ENCODE data around the gene FRAS1. TPM values are rescaled to one million over a fixed set of nuclear protein-coding genes. Genes with fewer than 3 reads are reported as not detected.
"Not testable (repeated sequence)": the region's sequence is repeated elsewhere in the genome, so short reads cannot be mapped to it uniquely, and the experiment has no call there.

The FRAS1 gene
- polyA plus RNA-seq, 4 donors = 72.9 to 81.1 (median 76.3) TPM

DNA sequence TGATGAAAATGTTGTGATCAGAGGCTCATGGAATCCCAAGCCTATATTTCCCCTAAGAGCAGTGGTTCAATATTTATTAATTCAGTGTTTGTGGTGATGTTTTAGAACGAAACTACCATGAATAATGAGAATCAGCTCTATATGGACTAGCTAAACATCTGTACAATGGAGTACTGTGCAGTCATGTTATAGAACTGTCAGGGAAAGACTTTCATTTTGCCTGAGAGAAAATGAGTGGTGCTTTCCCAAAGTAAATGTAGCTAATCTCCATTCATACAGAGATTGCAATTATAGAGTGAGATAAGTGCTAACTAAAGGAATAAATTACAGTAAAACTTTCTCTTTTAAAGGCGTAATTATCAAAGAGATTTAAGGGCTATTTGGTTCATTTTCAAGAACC is 147.1 kb downstream of the FRAS1 start:
- DNase-seq (ENCODE audit: low read depth in 4 of 4, low spot score in 3 of 4) = no peak

DNA sequence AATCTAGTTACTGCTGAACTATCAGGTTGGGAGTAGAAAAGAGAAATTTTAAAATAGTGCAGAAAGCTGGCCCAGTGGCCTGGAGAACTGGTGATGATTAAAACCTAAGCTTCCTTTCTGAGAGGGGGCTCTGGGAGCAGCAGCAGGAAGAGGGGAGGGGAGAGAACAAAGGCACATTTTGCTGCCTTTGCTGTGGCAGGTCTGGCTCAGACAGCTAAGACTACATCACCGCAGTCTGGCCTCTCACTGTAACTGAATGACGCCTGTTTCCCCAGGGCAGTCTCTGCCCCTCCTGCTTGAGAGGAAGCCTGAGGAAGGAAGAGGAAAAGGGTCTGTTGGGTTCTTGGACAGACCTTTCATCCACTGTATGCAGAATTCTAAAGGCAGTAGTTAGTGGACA is 148.5 kb downstream of the FRAS1 start:
- DNase-seq (ENCODE audit: low read depth in 4 of 4, low spot score in 3 of 4) = no peak

DNA sequence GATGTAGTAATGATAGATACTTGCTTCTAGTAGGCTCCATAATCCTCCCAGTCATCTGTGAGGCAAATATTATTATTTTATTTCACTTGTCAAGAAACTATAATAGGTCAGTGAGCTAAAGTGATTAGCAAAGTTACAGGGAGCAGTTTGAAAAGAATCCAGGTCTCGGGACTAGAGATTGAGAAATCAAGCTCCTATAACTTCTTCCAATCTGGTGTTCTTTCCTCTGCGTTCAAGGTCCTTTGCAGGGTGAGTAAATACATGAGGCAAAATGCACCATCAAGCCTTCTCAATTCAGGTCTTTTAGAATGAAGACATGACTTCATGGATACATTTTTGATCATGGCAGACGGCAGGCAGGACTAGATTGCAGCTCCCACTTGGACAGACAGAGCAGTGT is 150.4 kb downstream of the FRAS1 start:
- DNase-seq (ENCODE audit: low read depth in 4 of 4, low spot score in 3 of 4) = no peak

DNA sequence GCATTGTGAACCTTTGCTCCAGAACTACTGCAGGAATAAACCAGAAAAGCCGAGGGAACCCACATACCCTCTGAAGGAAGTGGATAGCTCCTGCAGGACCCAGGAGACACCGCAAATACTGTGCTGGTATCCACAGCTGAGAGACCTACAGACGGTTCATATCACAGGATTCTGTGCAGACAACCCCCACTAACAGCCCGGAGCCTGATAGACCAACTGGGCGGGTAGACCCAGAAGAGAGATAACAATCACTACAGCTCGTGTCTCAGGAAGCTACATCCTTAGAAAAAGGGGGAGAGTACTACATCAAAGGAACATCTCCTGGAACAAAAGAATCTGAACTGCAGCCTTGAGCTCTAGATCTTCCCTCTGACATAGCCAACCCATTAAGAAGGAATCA is 150.8 kb downstream of the FRAS1 start:
- DNase-seq (ENCODE audit: low read depth in 4 of 4, low spot score in 3 of 4) = no peak

DNA sequence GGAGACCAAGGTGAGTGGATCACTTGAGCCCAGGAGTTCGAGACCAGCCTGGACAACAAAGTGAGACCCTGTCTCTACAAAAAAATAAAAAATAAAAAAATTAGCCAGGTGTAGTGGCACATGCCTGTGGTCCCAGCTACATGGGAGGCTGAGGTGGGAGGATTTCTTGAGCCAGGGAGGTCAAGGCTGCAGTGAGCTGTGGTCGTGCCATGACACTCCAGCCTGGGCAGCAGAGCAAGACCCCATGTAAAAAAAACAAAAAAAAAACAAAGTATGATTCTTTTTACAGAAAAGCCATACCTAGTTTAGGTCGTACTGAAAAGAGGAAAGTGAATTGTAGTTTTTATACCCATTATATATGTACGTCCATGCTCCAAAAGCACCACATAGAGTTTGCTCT is 151.8 kb downstream of the FRAS1 start:
- not testable (repeated sequence) for DNase-seq (ENCODE audit: low read depth in 4 of 4, low spot score in 3 of 4)

DNA sequence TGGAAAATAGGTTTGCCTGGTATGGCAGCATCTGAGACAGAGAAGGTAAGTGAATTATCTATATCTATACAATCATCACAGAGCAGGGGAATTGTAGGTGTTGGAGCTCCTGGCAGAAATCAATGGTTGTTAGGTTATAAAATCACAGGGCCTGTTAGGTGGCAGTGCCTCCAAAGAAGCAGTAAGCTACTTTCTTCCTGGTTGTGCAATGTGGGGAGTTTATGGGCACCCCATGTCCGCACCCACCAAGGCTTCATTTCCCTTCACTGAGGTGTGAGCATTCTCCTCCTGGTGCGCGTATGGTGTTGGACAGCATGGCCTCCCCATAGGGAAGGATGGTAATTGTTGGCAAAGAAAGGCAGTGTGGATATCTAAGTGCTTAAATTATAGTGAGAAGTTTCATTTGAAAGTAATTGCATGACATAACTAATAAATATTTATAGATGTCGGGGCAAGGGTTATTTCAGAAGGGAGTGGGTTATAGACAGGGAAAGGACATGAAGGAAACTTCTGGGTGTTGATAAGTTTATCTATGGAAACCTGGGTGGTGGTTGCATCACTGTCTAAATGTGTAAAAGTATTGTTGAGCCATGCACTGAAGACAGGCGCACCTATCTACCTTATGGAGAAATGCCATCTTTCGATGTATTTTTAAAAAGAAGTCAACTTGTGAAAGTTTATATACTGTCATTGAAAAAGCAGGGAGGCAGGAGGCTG is 153.7 kb downstream of the FRAS1 start:
- DNase-seq (ENCODE audit: low read depth in 4 of 4, low spot score in 3 of 4) = no peak

DNA sequence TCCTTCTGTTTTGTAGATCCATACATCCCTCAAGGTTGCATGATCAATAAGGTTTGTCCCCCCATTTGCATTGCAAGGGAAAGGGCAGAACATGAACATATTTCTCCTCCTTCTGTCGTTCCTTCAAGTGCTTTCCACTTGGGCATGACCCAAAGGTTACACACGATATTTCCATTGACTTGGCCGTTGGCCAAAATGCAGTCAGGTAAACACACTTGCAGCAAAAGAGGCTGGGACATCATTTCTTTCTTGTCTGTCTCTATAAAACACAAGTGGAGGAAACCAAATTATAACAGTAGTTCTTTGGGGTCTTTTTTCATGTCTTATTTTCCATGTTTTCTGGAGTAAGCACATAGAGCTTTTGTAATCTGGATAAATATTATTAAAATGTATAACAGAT is 156.1 kb downstream of the FRAS1 start:
- no peak for DNase-seq (ENCODE audit: low read depth in 4 of 4, low spot score in 3 of 4)

DNA sequence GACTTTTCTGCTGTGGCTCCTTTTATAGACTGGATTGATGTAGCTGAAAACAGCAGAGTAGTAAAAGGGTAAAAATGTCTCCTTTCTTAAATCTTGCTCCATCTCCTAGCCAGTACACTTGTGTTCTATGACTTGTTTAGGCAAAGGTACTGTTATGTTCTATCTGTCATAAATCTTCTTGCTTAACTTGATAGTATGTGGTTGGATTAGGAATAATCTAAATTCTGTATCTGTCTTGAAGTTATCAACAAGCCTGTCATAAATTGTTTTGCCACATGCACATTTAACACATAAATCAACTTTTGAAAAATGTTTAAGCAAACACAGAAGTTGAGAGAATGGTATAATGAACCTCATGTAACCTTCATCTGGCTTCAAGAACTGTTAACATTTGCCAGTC is 157.0 kb downstream of the FRAS1 start:
- DNase-seq (ENCODE audit: low read depth in 4 of 4, low spot score in 3 of 4) = no peak

DNA sequence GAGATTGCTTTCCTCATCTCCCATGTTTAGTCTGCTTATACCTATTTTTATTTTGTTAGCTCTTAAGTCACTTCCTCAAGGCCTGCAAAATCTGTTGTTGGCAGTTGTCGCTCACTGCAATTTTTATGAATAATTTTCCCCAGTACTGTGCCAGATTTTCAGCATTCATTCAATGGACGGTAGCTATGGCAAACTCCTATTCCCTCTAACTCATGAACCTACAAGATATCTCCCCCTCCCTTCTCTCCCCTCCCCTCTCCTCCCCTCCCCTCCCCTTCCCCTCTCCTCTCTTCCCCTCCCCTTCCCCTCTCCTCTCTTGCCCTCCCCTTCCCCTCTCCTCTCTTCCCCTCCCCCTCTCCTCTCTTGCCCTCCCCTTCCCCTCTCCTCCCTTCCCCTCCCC is 160.4 kb downstream of the FRAS1 start:
- no peak for DNase-seq (ENCODE audit: low read depth in 4 of 4, low spot score in 3 of 4)

DNA sequence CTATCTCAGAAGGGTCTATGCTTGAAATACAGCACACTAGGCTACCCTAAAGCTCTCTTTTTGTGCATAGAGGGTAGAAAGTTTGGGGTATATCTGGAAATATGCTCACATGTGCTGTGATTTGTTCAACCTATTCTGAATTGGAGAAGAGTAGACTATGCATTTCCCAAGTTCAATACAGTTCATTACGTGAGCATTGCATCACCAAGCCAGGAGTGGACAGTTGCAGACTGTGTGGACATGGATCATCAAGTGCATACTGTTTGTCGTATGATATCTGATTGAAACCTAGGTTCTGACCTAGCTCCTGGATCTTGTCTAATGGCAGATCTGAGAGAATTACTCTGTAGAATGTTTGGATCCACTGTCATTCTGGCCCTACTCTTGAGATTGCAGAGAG is 161.1 kb downstream of the FRAS1 start:
- DNase-seq (ENCODE audit: low read depth in 4 of 4, low spot score in 3 of 4) = no peak

DNA sequence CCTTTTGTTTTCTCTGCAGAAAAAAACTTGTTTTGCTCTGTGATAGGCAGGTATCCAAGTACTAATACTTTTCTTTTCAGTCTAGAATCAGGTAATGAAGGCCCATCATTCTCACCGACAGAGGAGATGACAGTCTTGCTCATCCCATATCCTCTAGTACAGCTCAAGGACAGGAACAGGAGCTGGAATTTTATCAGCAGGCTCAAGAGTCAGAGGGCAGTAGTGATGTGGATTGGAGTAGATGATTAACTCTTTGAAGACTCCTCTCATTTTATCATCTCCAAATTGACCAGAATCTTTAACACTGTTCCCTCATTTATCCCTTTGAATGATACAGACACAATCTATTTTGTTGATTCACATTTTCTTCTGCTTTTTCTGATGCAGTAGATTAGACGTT is 162.7 kb downstream of the FRAS1 start:
- no peak for DNase-seq (ENCODE audit: low read depth in 4 of 4, low spot score in 3 of 4)

DNA sequence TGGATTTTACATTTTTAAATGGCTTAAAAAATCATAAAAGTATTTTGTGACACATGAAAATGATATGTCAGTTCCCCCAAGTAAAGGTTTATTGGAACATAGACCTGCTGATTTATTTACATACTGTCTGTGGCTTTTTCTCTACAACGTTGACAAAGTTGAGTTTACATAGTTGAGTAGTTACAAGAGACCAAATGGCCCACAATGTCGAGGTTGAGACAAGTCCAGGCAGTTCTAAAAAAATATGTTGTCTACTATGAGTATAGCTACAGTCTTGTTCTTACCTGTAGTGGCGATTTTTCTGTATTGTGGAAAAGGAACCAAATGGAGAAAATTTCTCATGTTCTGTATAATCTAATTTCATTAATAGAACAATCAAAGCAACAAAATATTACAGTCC is 163.2 kb downstream of the FRAS1 start:
- no peak for DNase-seq (ENCODE audit: low read depth in 4 of 4, low spot score in 3 of 4)

DNA sequence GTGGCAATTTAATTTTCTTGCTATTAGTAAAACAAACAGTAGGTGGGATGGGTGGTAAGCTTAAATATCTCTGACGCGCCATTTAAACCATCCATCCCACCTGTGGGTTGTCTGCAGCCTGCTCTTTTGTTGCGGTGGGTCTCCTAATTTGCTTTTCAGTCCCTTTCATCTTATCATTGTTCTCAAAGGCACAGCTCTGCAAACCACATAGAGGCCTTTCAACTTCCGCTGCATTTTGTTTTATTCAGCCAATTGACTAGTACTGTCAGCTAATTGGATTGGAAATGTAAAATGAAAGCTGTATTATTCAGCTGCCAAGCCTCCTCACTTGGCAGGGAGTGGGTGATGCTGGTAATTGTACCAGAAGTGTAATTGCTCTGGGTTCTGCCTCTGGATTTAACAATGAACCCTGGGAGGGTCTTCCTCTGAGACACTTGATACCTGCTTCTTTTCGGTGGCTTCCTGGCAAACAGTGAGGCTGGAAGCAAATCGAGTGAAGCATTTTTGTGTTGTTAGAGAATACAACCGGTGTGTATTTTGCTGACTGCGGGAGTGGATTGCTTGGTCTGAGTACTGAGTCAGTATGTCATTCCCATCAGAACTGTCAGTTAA is 165.6 kb downstream of the FRAS1 start:
- DNase-seq (ENCODE audit: low read depth in 4 of 4, low spot score in 3 of 4) = no peak

DNA sequence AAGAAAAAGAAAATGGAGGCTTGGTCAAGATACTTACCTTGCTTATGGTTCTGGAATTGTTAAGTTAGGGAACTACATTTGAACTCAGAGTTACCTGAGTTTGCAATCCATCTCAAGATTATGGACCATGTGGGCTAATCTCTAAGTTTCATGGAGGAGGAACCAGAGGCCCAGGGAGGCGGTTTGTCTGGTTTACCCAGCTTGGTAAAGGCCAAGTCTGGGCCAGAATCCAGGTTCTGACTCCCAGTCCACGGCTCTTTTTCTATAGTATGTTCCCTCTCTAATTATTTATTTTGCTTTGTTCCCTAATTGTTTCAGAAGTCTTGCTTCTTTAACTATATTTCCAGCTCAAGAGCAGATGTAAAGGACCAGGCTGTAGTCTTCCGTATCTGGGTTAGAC is 168.1 kb downstream of the FRAS1 start:
- no peak for DNase-seq (ENCODE audit: low read depth in 4 of 4, low spot score in 3 of 4)

DNA sequence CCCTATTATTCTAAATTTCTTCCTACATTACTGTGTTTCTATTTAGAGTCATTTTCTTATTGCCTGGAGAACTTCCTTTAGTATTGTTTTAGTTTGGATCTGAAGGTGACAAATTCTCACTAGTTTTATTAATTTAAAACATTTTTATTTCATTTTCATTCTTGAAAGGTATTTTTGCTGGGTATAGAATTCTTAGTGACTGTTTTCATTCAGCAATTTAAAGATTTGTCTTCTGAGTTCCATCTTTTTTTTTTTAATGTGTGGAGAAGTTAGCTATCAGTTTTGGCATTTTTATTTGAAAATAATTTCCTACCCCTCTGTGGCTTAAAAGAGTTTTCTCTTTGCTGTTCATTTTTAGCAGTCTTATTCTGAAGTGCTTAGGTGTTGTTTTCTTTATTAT is 169.2 kb downstream of the FRAS1 start:
- DNase-seq (ENCODE audit: low read depth in 4 of 4, low spot score in 3 of 4) = no peak

DNA sequence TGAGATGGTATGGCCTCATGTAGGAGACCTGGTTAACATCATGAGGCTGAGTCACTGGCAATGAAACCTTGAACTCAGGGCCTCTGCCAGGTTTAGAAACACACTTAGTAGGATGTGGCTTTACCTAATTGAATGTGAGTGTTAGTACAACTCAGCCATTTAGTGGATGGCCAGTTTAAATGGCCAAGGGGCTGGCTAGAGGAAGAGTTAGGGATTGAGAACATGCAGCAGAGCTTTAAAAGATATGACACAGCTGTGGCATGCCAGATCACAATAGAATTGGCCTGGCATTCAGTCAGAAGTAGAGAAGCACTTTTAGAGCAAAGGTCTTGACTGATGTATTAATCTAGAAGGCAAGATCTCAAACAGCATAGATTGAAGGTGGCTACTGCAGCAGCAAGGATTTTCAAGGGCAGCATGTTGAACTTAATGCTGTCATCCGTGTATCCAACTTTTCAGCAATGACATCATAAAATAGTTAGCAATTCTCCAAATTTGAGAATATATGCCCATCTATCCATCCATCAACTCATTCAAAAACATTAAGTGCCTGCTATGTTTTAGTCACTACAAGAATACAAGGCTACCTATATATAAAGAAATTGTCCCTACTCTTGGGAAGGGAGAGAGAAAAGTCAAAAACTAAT is 170.4 kb downstream of the FRAS1 start:
- no peak for DNase-seq (ENCODE audit: low read depth in 4 of 4, low spot score in 3 of 4)

DNA sequence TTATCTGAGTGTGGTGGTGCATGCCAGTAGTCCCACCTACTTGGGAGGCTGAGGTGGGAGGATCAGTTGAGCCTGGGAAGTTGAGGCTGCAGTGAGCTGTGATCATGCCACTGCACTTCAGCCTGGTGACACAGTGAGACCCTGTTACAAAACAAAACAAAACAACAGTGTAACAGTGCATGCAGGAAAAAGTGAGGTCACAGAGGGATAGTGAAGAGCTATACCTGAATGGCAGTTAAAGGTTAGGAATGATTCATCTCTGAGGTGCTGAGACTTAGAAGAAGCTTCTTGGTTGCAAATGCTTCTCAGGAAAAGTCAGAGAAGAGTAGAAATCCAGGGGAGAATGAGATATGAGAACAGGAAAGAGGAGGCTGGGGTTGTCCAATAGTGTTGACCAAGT is 178.7 kb downstream of the FRAS1 start:
- no peak for DNase-seq (ENCODE audit: low read depth in 4 of 4, low spot score in 3 of 4)

DNA sequence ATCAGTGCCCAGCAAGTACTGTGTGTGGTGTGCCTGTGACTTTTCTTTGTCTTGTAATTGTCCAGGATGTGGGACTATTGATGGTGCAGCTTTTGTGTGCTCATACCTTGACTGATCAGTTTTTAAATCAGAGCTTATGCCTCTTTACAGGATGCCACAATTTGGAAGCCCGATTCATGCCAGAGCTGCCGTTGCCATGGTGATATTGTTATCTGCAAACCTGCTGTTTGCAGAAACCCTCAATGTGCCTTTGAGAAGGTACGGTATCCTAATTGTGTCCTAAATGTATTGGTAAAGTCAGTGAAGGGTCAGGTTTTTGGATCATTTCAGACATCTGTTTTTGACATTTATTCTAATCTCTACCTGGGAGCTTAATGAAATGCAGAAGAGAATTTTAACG is 180.2 kb downstream of the FRAS1 start:
- no peak for DNase-seq (ENCODE audit: low read depth in 4 of 4, low spot score in 3 of 4)

DNA sequence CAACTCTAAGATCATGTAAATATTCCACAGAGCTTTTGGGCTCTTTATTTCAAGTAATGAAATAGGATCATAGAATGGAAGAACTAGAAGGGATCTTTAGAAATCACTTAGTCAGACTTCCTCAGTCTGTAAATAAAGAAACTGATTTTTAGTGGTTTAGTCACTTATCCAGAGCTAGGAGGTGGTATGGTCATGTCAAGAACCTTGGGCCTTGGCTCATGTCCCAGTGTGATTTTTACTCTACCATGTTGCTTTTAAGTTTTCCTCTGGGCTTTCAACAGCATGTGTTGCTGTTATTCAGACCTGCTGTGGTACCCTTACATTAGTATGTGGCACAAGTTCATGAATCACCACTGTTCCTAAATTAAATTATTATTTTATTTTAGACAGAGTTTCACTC is 184.9 kb downstream of the FRAS1 start:
- no peak for DNase-seq (ENCODE audit: low read depth in 4 of 4, low spot score in 3 of 4)

DNA sequence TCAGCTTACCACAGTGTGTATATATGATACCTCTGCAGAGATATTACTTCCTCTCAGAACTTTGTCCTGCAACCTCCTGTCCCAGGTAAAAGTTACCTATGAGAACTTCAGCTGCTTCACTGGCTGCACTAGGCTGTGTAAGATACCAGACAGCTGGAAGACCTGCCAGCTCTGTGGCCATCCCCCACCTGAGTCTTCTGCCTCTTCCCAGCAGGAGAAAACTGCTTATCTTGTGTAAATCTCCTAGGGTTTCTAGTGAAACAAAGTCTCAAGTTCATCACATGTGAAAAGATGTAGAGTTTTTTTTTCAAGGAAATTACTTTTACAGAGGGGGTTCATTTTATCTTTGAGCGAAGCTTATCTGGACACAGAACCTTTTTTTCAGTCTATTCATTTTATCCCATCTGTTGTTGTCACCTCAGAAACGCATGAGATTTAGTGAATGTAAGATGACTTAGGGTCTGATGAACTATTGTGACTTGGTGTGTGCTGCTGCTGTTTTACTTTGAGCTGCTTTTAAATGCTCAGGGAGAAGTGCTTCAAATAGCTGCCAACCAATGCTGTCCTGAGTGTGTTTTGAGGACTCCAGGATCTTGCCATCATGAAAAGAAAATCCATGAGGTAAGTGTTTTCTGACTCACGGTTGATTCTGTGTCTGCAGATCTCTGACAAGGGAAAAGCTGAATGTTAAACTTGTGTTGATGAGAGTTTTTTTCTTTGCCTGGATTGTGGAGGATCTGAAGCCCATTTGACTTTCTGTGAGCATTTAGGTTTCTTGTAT is 187.8 kb downstream of the FRAS1 start:
- DNase-seq (ENCODE audit: low read depth in 4 of 4, low spot score in 3 of 4) = no peak

DNA sequence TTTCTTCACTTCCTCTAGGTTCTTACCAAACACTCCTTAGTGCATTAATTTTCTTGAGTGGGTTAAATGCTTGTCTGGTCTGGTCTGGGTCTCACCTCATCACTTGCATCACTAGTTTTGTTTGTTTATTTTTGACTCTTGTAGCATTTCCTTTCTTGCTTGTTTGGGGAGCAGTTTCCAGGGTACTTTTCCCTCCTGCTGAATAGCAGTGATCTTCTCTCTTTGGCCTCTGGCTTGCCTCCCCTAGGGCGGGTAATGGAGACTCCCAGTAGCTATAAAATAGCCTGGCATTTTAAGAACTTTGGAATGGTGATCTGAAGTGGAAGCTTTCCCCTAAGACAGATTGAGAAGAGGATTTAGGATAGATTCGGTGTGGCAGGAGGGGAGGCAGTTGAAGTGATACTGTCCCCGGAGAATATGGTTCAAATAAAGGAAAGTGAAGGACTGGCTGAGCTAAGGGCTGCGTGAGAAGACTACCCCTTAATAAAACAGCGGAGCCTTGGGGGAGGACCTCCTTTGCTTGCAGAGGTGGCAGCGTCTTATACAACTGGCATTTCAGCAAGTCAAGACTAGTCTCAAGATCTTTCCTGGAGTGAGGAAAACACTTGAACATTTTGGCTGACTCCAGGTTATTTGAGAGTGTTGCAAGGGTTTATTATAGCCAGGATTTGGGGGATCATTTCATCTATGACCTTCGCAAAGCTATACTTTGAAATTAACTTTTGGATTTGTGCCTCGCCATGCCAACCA is 190.6 kb downstream of the FRAS1 start:
- DNase-seq (ENCODE audit: low read depth in 4 of 4, low spot score in 3 of 4) = no peak
